Erythroblast (primary cell): ENCODE measurements around the gene AVPI1.

ENCODE experiments used
- DNase-seq, 2 experiments: peaks; one replicate each; lab custom pipeline; 2025; lab: John Stamatoyannopoulos, UW
- GATA1 ChIP-seq: IDR thresholded peaks from 2 replicates; pipeline ENCODE4 v1.6.1; 2011; ENCODE audit warnings: low read depth, mild to moderate bottlenecking, control low read depth, low read length, moderate library complexity
- POLR2A ChIP-seq: IDR thresholded peaks from 2 replicates; pipeline ENCODE4 v1.6.1; 2011; ENCODE audit warnings: mild to moderate bottlenecking, low read length

The AVPI1 gene

GRCh38 chr10:97718178-97718577 is 31.1 kb upstream of the AVPI1 start:
- TF ChIP-seq GATA1 (no peak), POLR2A (no peak)
- peak in 1 of 2 experiments; percentile 23 for DNase-seq

- no peak for DNase-seq
- TF ChIP-seq GATA1 (no peak), POLR2A (no peak)
These were observed 30.6 kb upstream of the AVPI1 start for GRCh38 chr10:97717627-97718026.

GRCh38 chr10:97715259-97715874 is 28.3 kb upstream of the AVPI1 start:
- no peak for DNase-seq
- TF ChIP-seq GATA1 (no peak), POLR2A (no peak)

GRCh38 chr10:97714401-97715258 is 27.6 kb upstream of the AVPI1 start:
- TF ChIP-seq GATA1 = no peak
- no peak for TF ChIP-seq POLR2A
- peak; percentile 50 to 53 for DNase-seq

- peak; percentile 85 for DNase-seq
- TF ChIP-seq GATA1 = no peak
- TF ChIP-seq POLR2A = peak; percentile 44
These were observed 26.9 kb upstream of the AVPI1 start for GRCh38 chr10:97713826-97714400.

- no peak for DNase-seq
These were observed 26.3 kb upstream of the AVPI1 start, which contains the start of gene MARVELD1 for GRCh38 chr10:97713339-97713825. TSS of gene MARVELD1 (plus strand) at chr10:97713730. CDS start at chr10:97713877, 147 bp downstream.

GRCh38 chr10:97711640-97712572 is 24.9 kb upstream of the AVPI1 start:
- DNase-seq = no peak
- TF ChIP-seq POLR2A (no peak), GATA1 (no peak)

More at GRCh38 chr10:97713339-97713825, 26.3 kb upstream of the AVPI1 start, which contains the start of gene MARVELD1:
- TF ChIP-seq POLR2A (no peak), GATA1 (no peak)

- DNase-seq = peak; percentile 54 to 74
- TF ChIP-seq POLR2A (no peak), GATA1 (no peak)
These were observed 22.2 kb upstream of the AVPI1 start for GRCh38 chr10:97708976-97709946.

- no peak for DNase-seq
- TF ChIP-seq POLR2A (no peak), GATA1 (no peak)
These were observed 21.1 kb upstream of the AVPI1 start for GRCh38 chr10:97708167-97708566.

GRCh38 chr10:97707134-97707861 is 20.3 kb upstream of the AVPI1 start:
- DNase-seq = no peak
- no peak for TF ChIP-seq GATA1
- TF ChIP-seq POLR2A = no peak

GRCh38 chr10:97705006-97705670 is 18.1 kb upstream of the AVPI1 start:
- TF ChIP-seq POLR2A = no peak
- TF ChIP-seq GATA1 = no peak
- DNase-seq = peak in 1 of 2 experiments; percentile 25
